Measurements from ENCODE around the gene RPL37A. TPM values are rescaled to one million over a fixed set of nuclear protein-coding genes. Genes with fewer than 3 reads are reported as not detected.

Gene RPL37A
- total RNA-seq, 2 experiments from 2014 or later = 4,110 to 4,316 TPM

DNA sequence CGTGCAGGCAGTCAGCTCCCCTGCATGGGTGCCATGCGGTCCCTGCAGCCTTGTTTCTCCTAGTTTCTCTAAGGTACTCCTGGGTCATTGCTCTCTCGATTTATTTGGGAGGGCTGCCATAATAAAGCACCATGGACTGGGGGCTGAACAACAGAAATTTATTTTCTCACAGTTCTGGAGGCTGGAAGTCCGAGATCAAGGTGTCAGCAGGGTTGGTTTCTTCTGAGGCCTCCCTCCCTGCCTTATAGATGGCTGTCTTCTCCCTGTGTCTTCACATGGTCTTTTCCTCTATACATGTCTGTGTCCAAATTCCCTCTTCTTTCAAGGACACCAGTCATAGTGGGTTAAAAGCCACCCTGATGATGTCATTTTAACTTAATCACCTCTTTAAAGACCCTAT, 40.5 kb downstream of the RPL37A start:
- Mint-ChIP-seq H3K36me3 (ENCODE audit: low read depth) (no peaks in the 10 kb centered on the region), H3K4me3 (no peak overlapping the region), H3K4me1 (ENCODE audit: low read depth) (no peaks in the 10 kb centered on the region), H3K27me3 (no peaks in the 10 kb centered on the region), H3K27ac (no peak overlapping the region), H3K9me3 (no peaks in the 10 kb centered on the region)
- DNase-seq = no peak
- TF ChIP-seq, protein P1, sequence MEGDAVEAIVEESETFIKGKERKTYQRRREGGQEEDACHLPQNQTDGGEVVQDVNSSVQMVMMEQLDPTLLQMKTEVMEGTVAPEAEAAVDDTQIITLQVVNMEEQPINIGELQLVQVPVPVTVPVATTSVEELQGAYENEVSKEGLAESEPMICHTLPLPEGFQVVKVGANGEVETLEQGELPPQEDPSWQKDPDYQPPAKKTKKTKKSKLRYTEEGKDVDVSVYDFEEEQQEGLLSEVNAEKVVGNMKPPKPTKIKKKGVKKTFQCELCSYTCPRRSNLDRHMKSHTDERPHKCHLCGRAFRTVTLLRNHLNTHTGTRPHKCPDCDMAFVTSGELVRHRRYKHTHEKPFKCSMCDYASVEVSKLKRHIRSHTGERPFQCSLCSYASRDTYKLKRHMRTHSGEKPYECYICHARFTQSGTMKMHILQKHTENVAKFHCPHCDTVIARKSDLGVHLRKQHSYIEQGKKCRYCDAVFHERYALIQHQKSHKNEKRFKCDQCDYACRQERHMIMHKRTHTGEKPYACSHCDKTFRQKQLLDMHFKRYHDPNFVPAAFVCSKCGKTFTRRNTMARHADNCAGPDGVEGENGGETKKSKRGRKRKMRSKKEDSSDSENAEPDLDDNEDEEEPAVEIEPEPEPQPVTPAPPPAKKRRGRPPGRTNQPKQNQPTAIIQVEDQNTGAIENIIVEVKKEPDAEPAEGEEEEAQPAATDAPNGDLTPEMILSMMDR (IDR thresholded peaks at IDR 0.05) = no peak
- intact Hi-C loops (cut with micrococcal nuclease) = no loop called here
- ChIA-PET POLR2A (no interaction called here), CTCF (no interaction called here)
- ATAC-seq = no peak

DNA sequence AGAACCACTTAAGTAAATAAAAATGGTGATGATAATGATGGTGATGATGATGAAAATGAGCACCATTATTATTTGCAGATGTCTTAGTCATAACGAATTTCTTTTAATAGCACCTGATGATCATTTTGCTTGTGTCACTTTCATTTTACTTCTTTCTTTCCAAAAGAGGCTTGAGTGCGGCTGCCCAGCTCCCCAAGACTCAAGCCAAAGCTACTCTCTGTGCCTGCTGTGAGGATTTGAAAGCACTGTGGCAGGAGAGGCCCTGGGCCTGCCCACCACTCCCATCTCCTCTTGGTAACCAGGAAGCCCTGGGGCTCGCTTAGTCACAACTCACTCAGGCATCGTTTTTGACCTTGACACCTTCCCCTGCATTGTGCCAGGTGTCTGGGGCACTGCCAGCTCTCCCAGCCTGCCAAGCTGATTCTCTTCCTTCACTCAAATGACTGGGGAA, 41.2 kb downstream of the RPL37A start:
- intact Hi-C loops (cut with micrococcal nuclease) = no loop called here
- no peaks in the 10 kb centered on the region for H3K9me3 Mint-ChIP-seq
- DNase-seq (no peak), ATAC-seq (no peak)
- H3K27me3 Mint-ChIP-seq = peaks cover under 1% of the 10 kb centered on the region
- no peak overlapping the region for H3K27ac Mint-ChIP-seq
- no peaks in the 10 kb centered on the region for H3K4me1 Mint-ChIP-seq (ENCODE audit: low read depth)
- CTCF ChIA-PET = interaction anchor here (0.9 to 1.2 kb wide), 2 partner anchors 20 to 126 kb away, joined by 3 read pairs; no protein-coding TSS in a partner anchor
- no peak overlapping the region for H3K4me3 Mint-ChIP-seq
- POLR2A ChIA-PET = interaction anchor here (0.7 kb wide), 1 partner anchor 248 kb away, joined by 3 read pairs; no protein-coding TSS in a partner anchor
- no peaks in the 10 kb centered on the region for H3K36me3 Mint-ChIP-seq (ENCODE audit: low read depth)
- TF ChIP-seq, protein P1 (IDR thresholded peaks at IDR 0.05) = no peak

DNA sequence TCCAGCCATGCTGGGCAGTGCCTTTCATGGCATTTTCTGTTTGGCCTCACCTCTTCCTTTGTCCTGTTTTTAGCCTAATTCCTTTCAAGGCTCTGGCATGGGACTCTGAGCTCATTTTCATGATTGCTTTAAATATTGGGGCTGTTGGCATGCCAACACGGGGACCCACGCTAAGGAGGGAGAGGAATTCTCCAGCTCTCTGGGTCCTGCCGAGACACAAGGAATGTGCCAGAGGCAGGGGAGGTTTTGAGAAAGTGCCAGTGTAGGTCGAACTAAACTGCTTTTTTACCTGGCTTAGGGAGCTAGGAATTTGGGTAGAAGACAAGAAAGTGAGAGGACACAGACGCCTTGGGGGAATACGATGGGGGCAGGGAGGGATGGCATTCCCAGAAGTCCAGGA, 42.3 kb downstream of the RPL37A start:
- no peak for ATAC-seq
- intact Hi-C loops (cut with micrococcal nuclease) = no loop called here
- H3K27me3 Mint-ChIP-seq = peaks cover 5% of the 10 kb centered on the region
- POLR2A ChIA-PET = interaction anchor here (1.1 kb wide), 1 partner anchor 23 kb away, joined by 3 read pairs; no protein-coding TSS in a partner anchor
- H3K36me3 Mint-ChIP-seq (ENCODE audit: low read depth) = no peaks in the 10 kb centered on the region
- H3K27ac Mint-ChIP-seq = no peak overlapping the region
- H3K4me3 Mint-ChIP-seq = no peak overlapping the region
- CTCF ChIA-PET = interaction anchor here (1.2 to 2.2 kb wide), 2 partner anchors 24 to 125 kb away, joined by 3 to 5 read pairs; no protein-coding TSS in a partner anchor
- no peaks in the 10 kb centered on the region for H3K4me1 Mint-ChIP-seq (ENCODE audit: low read depth)
- no peak for DNase-seq
- no peaks in the 10 kb centered on the region for H3K9me3 Mint-ChIP-seq
- TF ChIP-seq, protein P1 (IDR thresholded peaks at IDR 0.05) = no peak

DNA sequence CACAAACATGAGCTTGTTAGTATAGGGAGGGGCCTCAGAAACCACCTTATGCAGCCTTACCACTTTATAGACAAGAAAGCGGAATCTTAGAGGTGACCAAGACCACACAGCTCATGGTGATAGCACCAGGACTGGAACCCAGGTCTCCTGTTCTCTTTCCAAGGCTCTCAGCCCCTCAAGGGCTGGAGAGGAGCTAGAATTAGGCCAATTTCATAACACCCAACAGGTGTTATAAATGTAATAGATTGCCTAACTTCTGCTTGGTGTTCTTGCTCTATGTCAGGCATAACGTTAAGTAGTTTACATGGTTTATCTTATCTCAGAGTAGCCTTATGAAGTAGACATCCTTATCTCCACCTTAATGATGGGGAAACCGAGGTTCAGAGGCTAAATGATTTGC, 42.9 kb downstream of the RPL37A start:
- ATAC-seq (no peak), DNase-seq (no peak)
- Mint-ChIP-seq H3K27me3 (peaks cover 5% of the 10 kb centered on the region), H3K4me1 (ENCODE audit: low read depth) (no peaks in the 10 kb centered on the region), H3K36me3 (ENCODE audit: low read depth) (no peaks in the 10 kb centered on the region), H3K27ac (no peak overlapping the region), H3K9me3 (no peaks in the 10 kb centered on the region), H3K4me3 (no peak overlapping the region)
- CTCF ChIA-PET = interaction anchor here (2.2 kb wide), 1 partner anchor 24 kb away, joined by 5 read pairs; no protein-coding TSS in a partner anchor
- POLR2A ChIA-PET = interaction anchor here (1.1 kb wide), 1 partner anchor 22 kb away, joined by 3 read pairs; no protein-coding TSS in a partner anchor
- TF ChIP-seq, protein P1 (IDR thresholded peaks at IDR 0.05) = no peak
- intact Hi-C loops (cut with micrococcal nuclease) = no loop called here

DNA sequence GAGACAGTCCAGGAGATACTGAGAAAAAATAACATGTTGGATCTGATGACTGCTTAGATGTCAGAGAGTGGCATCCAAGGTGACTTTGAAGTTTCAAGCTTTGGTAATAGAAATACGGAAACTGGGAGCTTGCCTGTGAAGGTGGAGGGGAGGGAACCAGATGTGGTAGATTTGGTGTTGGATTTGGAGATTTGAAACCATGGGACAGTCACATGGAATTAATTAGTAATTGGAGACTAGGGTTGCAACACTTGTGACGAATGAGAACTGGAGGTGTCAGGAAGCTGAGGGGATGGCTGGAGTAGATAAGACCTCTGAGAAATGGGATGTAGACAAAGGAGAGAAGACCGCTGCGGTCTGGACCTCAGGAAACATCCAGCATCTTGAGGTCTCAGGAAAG, 46.7 kb downstream of the RPL37A start:
- H3K9me3 Mint-ChIP-seq = no peaks in the 10 kb centered on the region
- intact Hi-C loops (cut with micrococcal nuclease) = no loop called here
- H3K4me1 Mint-ChIP-seq (ENCODE audit: low read depth) = no peaks in the 10 kb centered on the region
- DNase-seq = no peak
- peaks cover 5% of the 10 kb centered on the region for H3K27me3 Mint-ChIP-seq
- TF ChIP-seq, protein P1 (IDR thresholded peaks at IDR 0.05) = no peak
- ChIA-PET CTCF (interaction anchor here (1.0 to 2.0 kb wide), 2 partner anchors 95 to 122 kb away, joined by 3 to 7 read pairs; no protein-coding TSS in a partner anchor), POLR2A (no interaction called here)
- ATAC-seq = no peak
- no peak overlapping the region for H3K27ac Mint-ChIP-seq
- no peaks in the 10 kb centered on the region for H3K36me3 Mint-ChIP-seq (ENCODE audit: low read depth)
- H3K4me3 Mint-ChIP-seq = no peak overlapping the region

Data from activated CD8-positive, alpha-beta T cell treated with anti-CD3 and anti-CD28 coated beads for 36 hours (primary cell).